Gastrocnemius medialis (tissue), 4 donors: ENCODE data around the gene TPTE. TPM values are rescaled to one million over a fixed set of nuclear protein-coding genes. Genes with fewer than 3 reads are reported as not detected.
"Not testable (repeated sequence)": the region's sequence is repeated elsewhere in the genome, so short reads cannot be mapped to it uniquely, and the experiment has no call there.

Experiments
- ATAC-seq, 2 donors: fragments of 150-250 bp; one replicate each; pipeline ENCODE4 v1.9.1; 2016
- DNase-seq, 2 donors: peaks; one replicate each; pipeline ENCODE4 v3.0.0-alpha.2; 2019
- H3K27ac ChIP-seq, 4 donors: fragments of 200-600 bp; sonication (generic); 1 replicate in 1 of 4; 2 replicates in 3 of 4; pipeline ENCODE4 v1.5.1; 2016 to 2018; ENCODE audit warnings: mild to moderate bottlenecking in 2 of 4, moderate library complexity in 1 of 4
- H3K27me3 ChIP-seq, 3 donors: fragments of 200-600 bp; sonication (generic) in 2 of 3; 1 replicate in 1 of 3; 2 replicates in 2 of 3; pipeline versions ENCODE4 v1.5.1 to v1.6.0; 2016 to 2019; ENCODE audit warnings: mild to moderate bottlenecking in 1 of 3, moderate library complexity in 1 of 3
- H3K36me3 ChIP-seq, 2 donors: fragments of 200-600 bp; sonication (generic) in 1 of 2; one replicate each; pipeline ENCODE4 v1.5.1; 2017 to 2018
- H3K4me1 ChIP-seq, 2 donors: fragments of 200-600 bp; sonication (generic) in 1 of 2; one replicate each; pipeline ENCODE4 v1.5.1; 2016 to 2017; ENCODE audit warnings: mild to moderate bottlenecking in 2 of 2
- H3K4me3 ChIP-seq, 4 donors: fragments of 200-600 bp; sonication (generic) in 3 of 4; 1 replicate in 1 of 4; 2 replicates in 3 of 4; pipeline ENCODE4 v1.5.1; 2016 to 2019; ENCODE audit warnings: mild to moderate bottlenecking in 2 of 4
- H3K9me3 ChIP-seq, 3 donors: fragments of 200-600 bp; sonication (generic) in 2 of 3; 1 replicate in 1 of 3; 2 replicates in 2 of 3; pipeline ENCODE4 v1.5.1; 2016 to 2019
- POLR2A ChIP-seq, 2 donors: fragments of 450-650 bp; IDR thresholded peaks; one replicate each; pipeline ENCODE4 v1.6.1; 2017; ENCODE audit warnings: antibody characterized with exemption in 2 of 2, mild to moderate bottlenecking in 2 of 2, moderate library complexity in 2 of 2
- in situ Hi-C, 4 donors: fragments of 200-750 bp; cut with MboI; loops; one replicate each; pipeline versions ENCODE4 v1.15.0 to v1.8.0; 2017; ENCODE audit warnings: low sequenced_read_pairs in 4 of 4
- intact Hi-C: fragments of 100-400 bp; cut with DNase I; formaldehyde crosslinking; loops from one replicate; pipeline ENCODE4 v1.15.1; 2023; ENCODE audit warnings: low total_unique reads
- total RNA-seq, 4 donors: library from RNA; depleted of rRNA; stranded (reverse); fragments of >200 nt; gene quantifications; one replicate each; pipeline versions ENCODE4 v1.1.0 to v1.2.3, GENCODE V29; 2016
- TF ChIP-seq, protein P1 (sequence below), 5 experiments: fragments of 450-650 bp in 3 of 5; fragments of 200-600 bp in 2 of 5; sonication (generic) in 2 of 5; IDR thresholded peaks in 4 of 5; conservative IDR thresholded peaks in 1 of 5; 1 replicate in 4 of 5; 2 replicates in 1 of 5; pipeline ENCODE4 v1.5.1; 2016 to 2019; ENCODE audit warnings: antibody characterized with exemption in 5 of 5, mild to moderate bottlenecking in 3 of 5, moderate library complexity in 3 of 5

TPTE gene
- total RNA-seq, 4 donors from 2014 or later = not detected

DNA sequence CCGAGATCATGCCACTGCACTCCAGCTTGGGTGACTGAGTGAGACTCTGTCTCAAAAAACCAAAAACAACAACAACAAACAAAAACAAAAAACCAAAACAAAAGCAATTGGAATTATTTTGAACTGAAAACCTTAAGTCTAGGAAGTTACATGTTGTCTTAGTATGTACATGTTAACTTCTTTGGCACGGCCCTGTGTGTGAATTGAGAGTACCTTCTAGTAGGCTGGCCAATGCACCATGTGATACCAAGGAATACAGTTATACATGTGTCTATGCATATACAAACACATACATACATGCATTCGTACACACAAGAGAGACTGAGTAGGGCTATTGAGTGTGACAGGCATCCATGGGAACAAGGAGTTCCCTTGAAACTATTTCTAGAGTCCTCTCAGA, 18.6 kb downstream of the TPTE start:
- ATAC-seq (no peak), DNase-seq (no peak)
- no peak overlapping the region for H3K4me3 ChIP-seq
- H3K27ac ChIP-seq = no peak overlapping the region
- no peaks in the 10 kb centered on the region for H3K36me3 ChIP-seq
- no peaks in the 10 kb centered on the region for H3K4me1 ChIP-seq
- in situ Hi-C loops (no loop called here), intact Hi-C loops (no loop called here)
- no peak for TF ChIP-seq POLR2A (IDR thresholded peaks at IDR 0.05)
- TF ChIP-seq, protein P1, sequence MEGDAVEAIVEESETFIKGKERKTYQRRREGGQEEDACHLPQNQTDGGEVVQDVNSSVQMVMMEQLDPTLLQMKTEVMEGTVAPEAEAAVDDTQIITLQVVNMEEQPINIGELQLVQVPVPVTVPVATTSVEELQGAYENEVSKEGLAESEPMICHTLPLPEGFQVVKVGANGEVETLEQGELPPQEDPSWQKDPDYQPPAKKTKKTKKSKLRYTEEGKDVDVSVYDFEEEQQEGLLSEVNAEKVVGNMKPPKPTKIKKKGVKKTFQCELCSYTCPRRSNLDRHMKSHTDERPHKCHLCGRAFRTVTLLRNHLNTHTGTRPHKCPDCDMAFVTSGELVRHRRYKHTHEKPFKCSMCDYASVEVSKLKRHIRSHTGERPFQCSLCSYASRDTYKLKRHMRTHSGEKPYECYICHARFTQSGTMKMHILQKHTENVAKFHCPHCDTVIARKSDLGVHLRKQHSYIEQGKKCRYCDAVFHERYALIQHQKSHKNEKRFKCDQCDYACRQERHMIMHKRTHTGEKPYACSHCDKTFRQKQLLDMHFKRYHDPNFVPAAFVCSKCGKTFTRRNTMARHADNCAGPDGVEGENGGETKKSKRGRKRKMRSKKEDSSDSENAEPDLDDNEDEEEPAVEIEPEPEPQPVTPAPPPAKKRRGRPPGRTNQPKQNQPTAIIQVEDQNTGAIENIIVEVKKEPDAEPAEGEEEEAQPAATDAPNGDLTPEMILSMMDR (IDR thresholded peaks at IDR 0.05 in 4 of 5, conservative IDR thresholded peaks at IDR 0.05 in 1 of 5) = no peak
- no peaks in the 10 kb centered on the region for H3K27me3 ChIP-seq
- no peaks in the 10 kb centered on the region for H3K9me3 ChIP-seq

DNA sequence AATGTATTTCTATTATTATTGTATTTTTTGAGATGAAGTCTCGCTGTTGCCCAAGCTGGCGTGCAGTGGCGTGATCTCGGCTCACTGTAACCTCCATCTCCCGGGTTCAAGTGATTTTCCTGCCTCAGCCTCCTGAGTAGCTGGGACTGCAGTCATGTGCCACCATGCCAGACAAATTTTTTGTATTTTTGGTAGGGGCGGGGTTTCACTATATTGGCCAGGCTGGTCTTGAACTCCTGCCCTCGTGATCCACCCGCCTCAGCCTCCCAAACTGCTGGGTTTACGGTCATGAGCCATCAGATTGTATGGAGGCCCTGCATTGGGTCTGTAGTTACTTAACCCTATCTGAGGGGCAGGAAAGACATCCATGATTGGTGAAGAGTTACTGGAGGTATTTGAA, 23.0 kb downstream of the TPTE start:
- in situ Hi-C loops, H3K9me3 ChIP-seq, intact Hi-C loops, H3K36me3 ChIP-seq, H3K27ac ChIP-seq, DNase-seq, H3K4me3 ChIP-seq, H3K4me1 ChIP-seq, H3K27me3 ChIP-seq, ATAC-seq: not testable (repeated sequence)

DNA sequence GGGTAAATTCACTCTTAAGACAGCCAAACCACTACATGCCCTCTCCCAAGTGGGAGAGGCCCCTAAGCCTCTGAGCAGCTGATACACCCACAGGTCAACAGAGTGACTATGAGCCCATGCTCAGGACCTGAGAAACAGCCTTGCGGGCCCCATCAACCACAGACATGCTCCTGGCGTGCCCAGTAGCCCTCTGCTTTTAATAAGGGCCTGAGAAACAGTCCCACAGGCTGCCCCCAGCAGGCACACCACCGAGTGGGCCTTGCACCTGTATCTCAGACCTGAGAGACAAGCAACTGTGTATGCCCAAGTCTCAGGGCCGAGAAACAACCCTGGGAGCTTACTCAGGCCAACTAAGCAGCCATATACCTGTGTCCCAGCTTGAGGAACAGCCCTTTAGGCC, 26.5 kb downstream of the TPTE start:
- not testable (repeated sequence) for H3K36me3 ChIP-seq

DNA sequence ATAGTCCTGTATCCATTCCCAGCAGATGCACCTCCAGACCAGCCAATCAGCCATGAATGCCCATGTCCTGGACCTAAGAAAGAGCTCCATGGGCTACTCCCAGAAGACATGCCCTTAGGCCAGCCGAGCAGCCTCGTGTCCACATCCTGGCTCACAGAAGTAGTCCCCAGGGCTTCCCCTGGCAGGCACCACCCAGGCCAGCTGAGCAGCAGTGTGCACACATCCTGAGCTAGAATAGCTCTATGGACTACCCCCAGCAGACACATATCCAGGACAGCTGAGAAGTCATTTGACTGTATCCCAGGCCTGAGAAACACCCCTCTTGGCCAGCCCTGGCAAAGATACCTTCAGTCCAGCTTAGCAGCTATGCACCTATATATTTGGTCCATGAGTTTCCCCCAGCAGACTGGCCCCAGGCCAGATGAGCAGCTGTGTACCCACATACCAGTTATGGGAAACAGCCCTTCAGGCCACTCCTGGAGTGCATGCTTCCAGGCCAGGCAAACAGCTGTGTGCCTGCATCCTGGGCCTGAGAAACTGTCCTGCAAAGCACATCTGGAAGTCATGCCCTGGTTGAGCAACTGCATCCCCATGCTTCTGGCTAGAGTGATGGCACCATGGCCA, 27.1 kb downstream of the TPTE start:
- DNase-seq, H3K36me3 ChIP-seq, ATAC-seq, H3K27ac ChIP-seq, H3K27me3 ChIP-seq, H3K4me3 ChIP-seq, H3K4me1 ChIP-seq, in situ Hi-C loops, H3K9me3 ChIP-seq, intact Hi-C loops: not testable (repeated sequence)

More for the DNA sequence above, 26.5 kb downstream of the TPTE start:
- H3K9me3 ChIP-seq, H3K27ac ChIP-seq, H3K27me3 ChIP-seq, H3K4me3 ChIP-seq, ATAC-seq, intact Hi-C loops, in situ Hi-C loops, DNase-seq, H3K4me1 ChIP-seq: not testable (repeated sequence)

DNA sequence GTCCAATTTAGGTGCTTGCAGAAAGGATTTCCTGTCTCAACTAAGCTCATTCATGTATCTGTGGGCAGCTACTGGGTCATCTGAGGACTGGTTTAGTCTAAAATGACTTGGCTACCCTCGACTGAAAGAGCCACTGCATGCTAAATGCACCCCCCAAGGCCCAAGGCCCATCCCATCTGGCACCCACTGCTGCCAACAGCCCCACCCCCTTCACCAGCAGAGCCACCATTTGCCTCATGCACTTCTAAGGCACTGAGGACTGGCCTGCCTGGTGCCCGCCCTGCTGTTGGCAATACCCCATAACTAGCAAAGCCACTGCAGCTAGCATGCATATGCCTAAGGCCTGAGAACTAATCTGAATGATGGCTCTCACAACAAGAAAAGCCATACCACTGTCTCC, 49.4 kb downstream of the TPTE start:
- in situ Hi-C loops = loop anchor here in 1 of 4 donors (10.0 kb wide), 1 partner anchor 64 kb away; no protein-coding TSS in a partner anchor
- ATAC-seq, H3K9me3 ChIP-seq: not testable (repeated sequence)

DNA sequence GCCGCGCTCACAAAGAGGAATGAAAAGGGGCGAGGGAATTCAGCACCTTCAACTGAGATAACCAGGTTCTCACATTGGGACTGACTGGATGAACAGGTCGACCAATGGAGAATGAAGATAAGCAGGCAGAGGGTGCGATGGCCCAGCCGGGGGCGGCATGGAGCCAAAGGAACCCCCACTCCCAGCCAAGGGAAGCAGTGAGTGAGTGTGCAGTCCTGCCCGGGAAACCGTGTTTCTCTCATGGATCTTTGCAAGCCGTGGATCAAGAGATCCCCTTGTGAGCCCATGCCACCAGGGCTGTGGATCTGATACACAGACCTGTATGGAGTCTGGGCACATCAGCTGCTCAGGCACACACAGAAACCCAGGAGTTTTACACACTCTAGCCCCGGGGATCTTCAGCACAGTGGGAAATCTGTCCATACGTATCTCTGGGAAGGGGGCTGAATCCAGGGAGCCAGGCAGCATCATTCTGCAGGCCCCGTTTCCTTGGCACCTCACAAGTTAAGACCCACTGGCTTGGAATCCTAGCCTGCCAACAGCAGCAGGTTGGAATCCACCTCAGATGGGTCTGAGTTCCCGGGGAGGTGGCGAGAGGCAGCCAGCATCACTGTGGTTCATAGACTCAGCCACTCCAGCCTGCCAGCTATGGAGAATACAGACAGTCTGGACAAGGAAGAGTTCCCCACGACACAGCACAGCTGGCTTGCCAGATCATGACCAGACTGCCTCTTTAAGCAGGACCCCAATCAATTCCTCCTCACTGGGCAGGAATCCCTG, 53.3 kb downstream of the TPTE start:
- not testable (repeated sequence) for ATAC-seq

More for the DNA sequence above, 49.4 kb downstream of the TPTE start:
- H3K36me3 ChIP-seq, H3K27ac ChIP-seq, intact Hi-C loops, DNase-seq, H3K27me3 ChIP-seq, H3K4me3 ChIP-seq, H3K4me1 ChIP-seq: not testable (repeated sequence)

DNA sequence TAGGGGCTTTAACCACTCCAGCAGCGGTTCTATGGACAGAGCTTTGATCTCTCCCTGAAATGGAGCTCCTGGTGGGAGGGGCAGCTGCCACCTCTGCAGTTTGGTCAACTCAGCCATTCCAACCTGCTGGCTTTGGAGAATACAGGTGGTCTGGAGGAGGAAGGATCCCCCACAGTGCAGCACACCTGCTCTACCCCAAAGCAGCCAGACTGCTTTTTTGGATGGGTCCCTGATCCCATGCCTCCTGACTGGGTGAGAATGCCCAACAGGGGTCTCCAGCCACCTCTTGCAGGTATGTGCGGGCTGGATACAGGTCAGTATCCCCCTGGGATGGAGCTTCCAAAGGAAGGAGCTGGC, 53.9 kb downstream of the TPTE start:
- no peak for ATAC-seq
- no peak for DNase-seq
- Histone ChIP-seq H3K9me3 (no peaks in the 10 kb centered on the region), H3K4me1 (no peaks in the 10 kb centered on the region), H3K4me3 (no peak overlapping the region), H3K36me3 (no peaks in the 10 kb centered on the region), H3K27ac (no peak overlapping the region), H3K27me3 (no peaks in the 10 kb centered on the region)
- TF ChIP-seq, protein P1 (IDR thresholded peaks at IDR 0.05 in 4 of 5, conservative IDR thresholded peaks at IDR 0.05 in 1 of 5) = no peak
- TF ChIP-seq POLR2A (IDR thresholded peaks at IDR 0.05) = no peak
- in situ Hi-C loops = loop anchor here in 1 of 4 donors (10.0 kb wide), 1 partner anchor 60 kb away; no protein-coding TSS in a partner anchor
- intact Hi-C loops = no loop called here

More for the DNA sequence above, 53.3 kb downstream of the TPTE start:
- H3K36me3 ChIP-seq, H3K9me3 ChIP-seq, H3K27me3 ChIP-seq, H3K27ac ChIP-seq, DNase-seq, H3K4me3 ChIP-seq, H3K4me1 ChIP-seq, intact Hi-C loops: not testable (repeated sequence)
- in situ Hi-C loops = loop anchor here in 1 of 4 donors (10.0 kb wide), 1 partner anchor 60 kb away; no protein-coding TSS in a partner anchor

DNA sequence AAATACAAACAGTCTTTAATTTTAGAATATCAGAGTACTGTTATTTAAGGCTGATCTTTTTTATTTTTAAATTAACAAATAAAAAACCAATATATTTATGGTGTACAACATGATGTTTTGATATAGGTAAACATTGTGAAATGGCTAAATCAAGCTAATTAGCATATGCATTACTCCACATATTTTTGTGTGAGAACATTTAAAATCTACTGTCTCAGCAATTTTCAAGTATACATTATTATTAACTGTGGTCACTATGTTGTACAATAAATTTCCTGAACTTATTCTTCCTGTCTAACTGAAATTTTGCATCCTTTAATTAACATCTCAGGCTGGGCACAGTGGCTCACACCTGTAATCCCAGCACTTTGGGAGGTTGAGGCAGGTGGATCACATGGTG, 57.5 kb downstream of the TPTE start:
- H3K36me3 ChIP-seq, H3K4me3 ChIP-seq, ATAC-seq, H3K4me1 ChIP-seq, H3K27ac ChIP-seq, intact Hi-C loops, H3K9me3 ChIP-seq, DNase-seq, H3K27me3 ChIP-seq: not testable (repeated sequence)
- in situ Hi-C loops = loop anchor here in 1 of 4 donors (10.0 kb wide), 1 partner anchor 56 kb away; no protein-coding TSS in a partner anchor

DNA sequence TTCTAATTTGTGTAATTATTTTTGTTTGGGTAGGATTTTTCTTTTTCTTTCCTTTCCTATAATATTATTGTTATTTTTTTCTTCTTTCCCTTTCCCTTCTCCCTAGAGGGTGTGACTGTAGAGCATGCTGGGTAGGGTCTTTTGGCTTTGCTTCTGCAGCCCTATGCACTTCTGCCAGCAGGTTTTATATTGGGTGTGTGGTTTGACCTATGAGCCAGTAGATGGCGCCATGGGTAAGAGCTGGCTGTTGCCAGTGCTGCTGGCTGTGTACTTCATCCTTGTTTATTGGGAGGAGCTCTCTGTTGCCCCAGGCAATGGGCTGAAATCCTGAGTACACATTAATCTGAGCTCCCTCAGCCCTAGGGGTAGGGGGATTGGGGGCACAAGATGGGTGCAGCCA, 67.7 kb downstream of the TPTE start:
- intact Hi-C loops, ATAC-seq, H3K27me3 ChIP-seq, H3K36me3 ChIP-seq, H3K27ac ChIP-seq, H3K9me3 ChIP-seq, in situ Hi-C loops, DNase-seq, H3K4me1 ChIP-seq, H3K4me3 ChIP-seq: not testable (repeated sequence)

DNA sequence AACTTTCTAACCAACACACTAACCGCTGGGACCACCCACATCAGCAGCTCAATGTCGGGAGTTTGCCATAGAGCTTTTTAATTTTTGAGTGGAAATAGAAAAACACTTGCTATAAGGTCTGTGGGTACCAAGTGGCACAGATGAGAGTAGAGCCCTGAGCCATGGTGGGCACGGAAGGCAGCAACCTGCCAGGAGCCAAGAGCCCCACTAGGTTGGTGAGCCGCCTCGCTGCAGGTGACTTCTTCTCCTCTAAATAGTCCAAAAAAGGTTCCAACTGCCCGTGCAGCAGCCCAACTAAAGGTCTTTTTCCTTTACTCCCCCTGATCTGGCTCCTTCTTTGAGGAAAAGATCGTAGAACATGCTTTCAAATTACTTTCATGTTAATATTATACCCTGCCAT, 85.7 kb downstream of the TPTE start:
- ATAC-seq, in situ Hi-C loops, H3K4me3 ChIP-seq, H3K27me3 ChIP-seq, DNase-seq, H3K9me3 ChIP-seq, H3K36me3 ChIP-seq, intact Hi-C loops, H3K27ac ChIP-seq, H3K4me1 ChIP-seq: not testable (repeated sequence)
